A673 (cell line): ENCODE data around the gene DUSP5.

Experiments
- CTCF ChIP-seq: fragments of 300-800, 200-600 bp; sonication (generic); conservative IDR thresholded peaks from 2 replicates; pipeline ENCODE4 v1.5.1; 2017; ENCODE audit warnings: low read depth, mild to moderate bottlenecking, antibody characterized with exemption, low read length, moderate library complexity, mixed read lengths
- EZH2 ChIP-seq: fragments of 200-600 bp; sonication (generic); IDR thresholded peaks from 2 replicates; pipeline ENCODE4 v1.6.1; 2017; ENCODE audit warnings: borderline replicate concordance, low read depth, mild to moderate bottlenecking, mixed read lengths, antibody characterized with exemption, low read length; ENCODE audit not compliant: poor library complexity, severe bottlenecking

GRCh38 chr10:110546077-110546476, 48.4 kb downstream of the DUSP5 start:
- TF ChIP-seq CTCF, result no peak
- TF ChIP-seq EZH2, result no peak
